ELF-1 (cell line): Measurements from ENCODE around the gene SRRM3.
"Not testable (repeated sequence)": the region's sequence is repeated elsewhere in the genome, so short reads cannot be mapped to it uniquely, and the experiment has no call there.

Source experiments
- DNase-seq: peaks from one replicate; pipeline ENCODE4 v3.0.0-alpha.2; 2016; ENCODE audit warnings: low read depth, low spot score

Gene SRRM3

DNA sequence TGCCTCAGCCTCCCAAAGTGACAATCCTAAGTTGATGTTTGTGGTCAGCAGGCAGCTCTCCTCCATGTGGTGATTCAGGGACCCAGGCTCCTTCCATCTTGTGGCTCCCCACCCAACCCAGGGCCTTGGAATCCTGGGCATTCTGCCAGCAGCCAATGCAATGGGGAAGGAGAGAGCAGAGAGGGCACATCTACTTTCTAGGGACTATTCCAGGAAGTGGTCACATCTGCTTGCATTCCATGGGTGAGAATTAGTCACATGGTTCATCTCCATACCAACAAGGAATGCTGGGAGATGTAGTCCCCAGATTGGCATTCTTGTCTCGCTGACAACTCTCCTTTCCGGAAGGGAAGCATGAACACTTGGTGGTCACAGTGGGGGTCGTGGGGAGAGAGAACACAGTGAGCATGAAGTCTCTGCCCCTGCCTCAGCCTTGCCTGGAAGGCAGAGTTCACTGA lies 9.9 kb upstream of the SRRM3 start:
- DNase-seq, result peak; percentile 71

DNA sequence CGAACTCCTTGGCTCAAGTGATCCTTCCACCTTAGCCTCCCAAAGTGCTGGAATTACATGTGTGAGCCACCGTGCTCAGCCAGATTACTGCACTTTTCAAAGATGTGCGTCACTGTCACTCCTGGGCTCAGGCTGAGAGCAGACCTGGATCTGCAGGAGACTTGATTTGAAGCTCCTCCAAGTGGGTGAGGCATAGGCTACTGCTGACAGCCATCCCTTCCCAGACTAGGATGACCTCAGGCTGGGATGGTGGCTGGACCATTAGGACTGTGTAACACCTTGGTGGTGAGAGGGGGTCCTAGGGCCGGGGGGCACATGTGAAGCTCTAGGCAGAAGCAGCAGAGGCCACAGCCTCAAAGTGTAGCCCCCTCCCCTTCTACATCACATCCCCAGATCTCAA lies 8.2 kb upstream of the SRRM3 start:
- DNase-seq, result no peak

DNA sequence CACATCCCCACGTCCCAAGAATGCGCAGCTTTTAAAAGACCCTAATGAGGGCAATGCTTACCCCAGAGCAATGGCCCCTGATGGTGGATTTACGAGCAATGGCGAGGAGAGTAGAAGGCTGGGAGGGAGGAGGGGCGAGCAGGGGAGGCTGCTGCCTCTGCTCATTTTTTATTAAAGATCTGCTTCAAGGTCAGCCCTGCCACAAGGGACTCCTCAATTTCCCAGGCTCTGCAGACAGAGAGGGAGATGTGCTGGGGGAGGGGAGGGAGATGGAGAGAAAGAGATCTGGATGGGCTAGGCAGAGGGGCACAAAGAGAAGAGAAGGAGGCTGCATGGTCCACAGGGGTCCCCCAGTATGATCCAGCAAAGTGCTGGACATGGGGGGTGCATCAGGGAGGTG lies 7.8 kb upstream of the SRRM3 start:
- no peak for DNase-seq

- no peak for DNase-seq
Measured at GRCh38 chr7:76196786-76197185, 4.9 kb upstream of the SRRM3 start.

- DNase-seq, result peak; percentile 70
Measured at GRCh38 chr7:76198202-76198601, 3.5 kb upstream of the SRRM3 start.

DNA sequence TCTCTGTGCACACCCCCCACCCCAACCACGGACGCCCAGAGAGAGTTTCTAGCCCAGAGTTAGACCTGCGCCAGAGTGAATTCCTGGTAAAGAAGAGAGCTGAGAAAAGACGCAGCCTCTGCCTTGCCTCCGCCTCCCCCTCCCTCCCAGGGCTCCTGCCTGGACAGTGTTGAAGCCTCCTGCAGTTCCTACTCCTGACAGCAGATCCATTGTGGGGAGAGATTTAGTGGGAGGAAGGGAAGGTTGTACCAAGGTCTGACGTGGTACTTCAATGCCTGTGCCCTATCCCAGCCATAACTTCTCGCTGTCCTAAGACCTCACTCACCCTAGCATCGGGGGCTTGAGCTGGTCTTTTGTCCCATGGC lies 952 bp downstream of the SRRM3 start:
- no peak for DNase-seq

- no peak for DNase-seq
Measured at GRCh38 chr7:76204147-76204546, 2.5 kb downstream of the SRRM3 start.

- no peak for DNase-seq
Measured at GRCh38 chr7:76206633-76207032, 4.9 kb downstream of the SRRM3 start.

GRCh38 chr7:76209310-76209709 lies 7.6 kb downstream of the SRRM3 start:
- no peak for DNase-seq

DNA sequence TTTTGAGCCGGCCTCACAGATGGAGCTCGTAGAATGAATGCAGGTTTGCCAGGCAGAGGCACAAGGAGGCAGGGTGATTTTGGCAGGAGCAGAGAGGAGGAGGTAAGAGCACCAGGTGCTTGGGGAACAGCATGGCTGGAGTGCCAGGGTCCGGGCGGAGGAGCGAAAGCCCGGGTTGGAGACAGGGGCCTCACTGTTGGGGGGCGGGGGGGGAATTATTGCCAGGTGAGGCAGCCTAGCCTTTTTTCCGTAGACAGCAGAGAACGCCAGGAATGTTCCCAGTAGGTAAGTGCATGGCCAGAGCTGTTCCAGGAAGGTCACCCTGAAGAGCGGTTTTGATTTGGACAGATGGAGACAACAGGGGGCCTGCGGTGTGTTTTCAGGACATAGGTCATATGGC lies 9.5 kb downstream of the SRRM3 start:
- DNase-seq, result peak; percentile 44

DNA sequence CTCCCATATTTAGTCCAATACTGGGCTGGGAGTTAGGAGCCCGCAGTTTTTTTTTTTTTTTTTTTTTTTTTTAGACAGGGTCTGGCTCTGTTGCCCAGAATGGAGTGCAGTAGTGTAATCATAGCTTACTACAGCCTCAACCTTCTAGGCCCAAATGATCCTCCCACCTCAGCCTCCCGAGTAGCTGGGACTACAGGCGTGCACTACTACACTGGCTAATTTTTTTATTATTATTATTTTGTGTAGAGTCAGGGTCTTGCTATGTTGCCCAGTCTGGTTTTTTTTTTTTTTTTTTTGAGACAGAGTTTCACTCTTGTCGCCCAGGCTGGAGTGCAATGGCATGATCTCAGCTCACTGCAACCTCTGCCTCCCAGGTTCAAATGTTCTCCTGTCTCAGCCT lies 13.7 kb downstream of the SRRM3 start:
- not testable (repeated sequence) for DNase-seq

- DNase-seq, result peak; percentile 87
Measured at GRCh38 chr7:76216381-76217082, 14.8 kb downstream of the SRRM3 start.

DNA sequence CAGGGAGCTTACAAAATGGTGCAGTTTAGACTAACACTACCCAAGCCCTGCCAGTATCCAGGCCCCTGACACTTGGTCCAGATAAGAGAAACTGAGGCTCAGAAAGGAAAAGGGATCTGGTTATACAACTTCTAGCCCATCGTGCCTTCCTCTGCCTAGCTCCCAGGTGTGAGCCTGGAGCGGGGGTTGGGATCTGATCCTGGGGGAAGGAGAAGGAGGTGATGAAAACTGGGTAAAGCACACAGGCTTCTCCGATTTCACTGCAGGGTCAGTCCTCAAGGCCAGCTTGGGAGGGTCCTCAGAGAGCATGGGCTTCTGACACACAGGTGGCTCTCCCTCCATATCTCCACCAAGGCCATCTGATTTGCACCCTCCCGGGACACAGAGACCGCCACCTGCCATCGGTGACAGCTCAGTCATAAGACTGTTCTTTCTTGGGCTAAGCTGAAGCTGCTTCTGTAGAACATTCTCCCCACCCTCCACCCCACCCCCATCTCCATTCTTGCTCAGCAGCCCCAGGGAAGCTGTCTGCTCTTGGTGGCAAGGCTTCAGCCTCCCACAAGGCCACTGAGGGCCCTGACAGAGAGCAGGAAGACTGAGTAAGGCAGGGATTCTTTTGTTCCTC lies 16.4 kb downstream of the SRRM3 start:
- peak; percentile 53 for DNase-seq

DNA sequence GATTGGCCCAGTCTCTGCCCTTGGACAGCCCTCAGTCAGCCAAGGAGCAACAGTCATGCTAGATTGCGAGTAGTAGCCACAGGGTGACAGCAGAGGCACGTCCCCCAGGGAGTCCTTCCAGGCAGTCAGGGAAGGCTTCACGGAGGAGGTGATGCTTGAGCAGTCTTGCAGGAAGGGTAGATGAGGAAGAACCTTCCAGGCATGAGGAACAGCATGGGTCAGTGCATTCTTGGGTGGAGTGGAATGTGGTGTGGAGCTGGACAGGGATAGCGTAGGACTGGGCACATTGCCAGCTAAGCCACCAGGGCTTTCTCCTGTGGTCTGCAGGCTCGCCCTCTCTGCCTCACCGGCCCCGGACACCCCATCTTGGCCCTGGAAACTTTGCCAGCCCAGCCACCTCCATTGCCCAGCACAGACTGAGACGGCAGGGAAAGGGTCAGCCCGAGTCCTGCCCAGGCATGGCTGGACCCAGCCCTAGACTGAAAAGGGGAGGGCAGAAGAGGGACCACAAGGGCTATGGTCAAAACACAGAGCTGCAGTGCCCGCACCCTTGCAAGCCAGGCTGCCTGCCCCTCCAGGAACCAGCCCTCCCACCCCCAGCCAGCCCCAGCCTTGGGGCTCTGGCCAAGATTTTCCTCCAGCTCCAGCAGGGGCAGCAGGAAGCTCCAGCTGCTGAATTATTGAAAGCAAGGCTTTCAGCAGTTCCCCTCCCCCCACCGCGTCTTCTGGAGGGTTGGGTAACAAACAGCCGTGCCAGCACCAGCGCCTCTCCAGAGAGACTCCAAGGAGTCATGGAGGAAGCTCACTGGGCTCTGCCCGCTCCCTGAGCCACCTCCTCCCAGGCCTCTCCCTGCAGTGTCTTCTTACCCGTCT lies 18.7 kb downstream of the SRRM3 start:
- peak; percentile 80 for DNase-seq

GRCh38 chr7:76222333-76222732 lies 20.6 kb downstream of the SRRM3 start:
- no peak for DNase-seq

- DNase-seq, result no peak
Measured at GRCh38 chr7:76222839-76223238, 21.1 kb downstream of the SRRM3 start.

GRCh38 chr7:76223286-76223972 lies 21.7 kb downstream of the SRRM3 start:
- DNase-seq, result no peak

DNA sequence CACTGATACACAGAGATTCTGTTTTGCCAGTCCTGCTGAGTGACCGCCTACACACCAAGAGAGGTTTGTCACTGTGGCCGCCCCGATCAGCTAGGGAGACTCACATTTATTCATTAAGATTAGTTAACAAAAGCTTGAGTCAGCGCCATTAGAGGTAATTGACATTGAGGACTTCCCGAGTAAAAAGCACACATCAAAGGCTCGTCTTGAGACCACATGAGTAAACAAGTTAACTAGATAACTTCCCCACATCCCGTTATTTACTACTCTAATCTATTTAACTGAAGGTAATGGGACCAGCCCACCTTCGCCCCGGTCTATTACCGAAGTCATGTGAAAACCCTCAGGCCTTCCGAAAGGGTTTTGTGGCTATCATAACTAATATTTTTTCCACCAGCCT lies 23.0 kb downstream of the SRRM3 start:
- no peak for DNase-seq

GRCh38 chr7:76225379-76225778 lies 23.7 kb downstream of the SRRM3 start:
- peak; percentile 45 for DNase-seq

DNA sequence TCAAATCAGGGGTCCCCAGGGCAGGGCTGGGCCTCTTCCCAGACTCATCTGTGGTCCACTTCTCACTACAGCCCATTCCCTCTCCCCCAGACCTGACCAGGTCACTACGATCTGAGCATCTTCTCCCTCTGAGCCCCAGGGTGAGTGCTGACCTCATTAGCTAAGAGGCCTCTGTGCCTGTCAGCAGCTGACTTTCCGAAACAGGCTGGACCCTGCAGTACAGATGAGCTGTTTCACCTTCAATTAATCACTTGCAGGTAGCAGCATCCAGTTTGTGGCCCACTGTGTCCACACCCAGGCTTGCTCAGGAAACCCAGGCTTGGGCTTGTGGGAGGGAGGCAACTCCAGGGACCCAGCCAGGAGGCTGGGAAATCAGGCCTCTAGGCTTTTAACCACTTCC lies 24.3 kb downstream of the SRRM3 start:
- DNase-seq, result no peak

DNA sequence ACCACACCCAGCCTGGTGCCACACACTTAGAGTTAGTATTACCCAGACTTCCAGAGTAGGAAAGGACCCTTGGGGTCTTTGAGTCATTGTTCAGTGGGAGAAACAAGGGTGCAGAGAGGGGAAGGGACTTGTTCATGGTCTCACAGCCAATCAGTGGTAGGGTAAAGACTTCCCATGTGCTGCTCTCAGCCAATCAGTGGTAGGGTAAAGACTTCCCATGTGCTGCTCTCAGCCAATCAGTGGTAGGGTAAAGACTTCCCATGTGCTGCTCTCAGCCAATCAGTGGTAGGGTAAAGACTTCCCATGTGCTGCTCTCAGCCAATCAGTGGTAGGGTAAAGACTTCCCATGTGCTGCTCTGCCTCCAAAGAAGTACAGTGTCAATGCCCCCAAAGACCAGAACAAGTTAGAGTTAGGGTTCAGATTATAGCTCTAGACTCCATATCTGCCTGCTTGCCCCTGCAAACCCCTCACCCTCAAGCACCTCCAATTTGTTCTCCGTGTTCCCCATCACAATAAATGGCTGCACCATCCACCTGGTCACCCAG lies 25.3 kb downstream of the SRRM3 start:
- not testable (repeated sequence) for DNase-seq

GRCh38 chr7:76230214-76230613 lies 28.5 kb downstream of the SRRM3 start:
- DNase-seq, result no peak
